Subcutaneous adipose tissue (tissue), 4 donors: ENCODE measurements around the gene CLIP4. TPM values are rescaled to one million over a fixed set of nuclear protein-coding genes. Genes with fewer than 3 reads are reported as not detected.

Source experiments
- total RNA-seq, 4 donors: library from RNA; depleted of rRNA; stranded (reverse); fragments of >200 nt; gene quantifications; one replicate each; pipeline ENCODE4 v1.1.0, GENCODE V29; 2016
- TF ChIP-seq, protein P1 (sequence below): fragments of 450-650 bp; IDR thresholded peaks from one replicate; pipeline ENCODE4 v1.5.1; 2016; ENCODE audit warnings: low read depth, mild to moderate bottlenecking, control low read depth, antibody characterized with exemption, moderate library complexity

The CLIP4 gene
- total RNA-seq, 4 donors from 2014 or later, result 59.3 to 103 (median 96.6) TPM

- TF ChIP-seq, protein P1, sequence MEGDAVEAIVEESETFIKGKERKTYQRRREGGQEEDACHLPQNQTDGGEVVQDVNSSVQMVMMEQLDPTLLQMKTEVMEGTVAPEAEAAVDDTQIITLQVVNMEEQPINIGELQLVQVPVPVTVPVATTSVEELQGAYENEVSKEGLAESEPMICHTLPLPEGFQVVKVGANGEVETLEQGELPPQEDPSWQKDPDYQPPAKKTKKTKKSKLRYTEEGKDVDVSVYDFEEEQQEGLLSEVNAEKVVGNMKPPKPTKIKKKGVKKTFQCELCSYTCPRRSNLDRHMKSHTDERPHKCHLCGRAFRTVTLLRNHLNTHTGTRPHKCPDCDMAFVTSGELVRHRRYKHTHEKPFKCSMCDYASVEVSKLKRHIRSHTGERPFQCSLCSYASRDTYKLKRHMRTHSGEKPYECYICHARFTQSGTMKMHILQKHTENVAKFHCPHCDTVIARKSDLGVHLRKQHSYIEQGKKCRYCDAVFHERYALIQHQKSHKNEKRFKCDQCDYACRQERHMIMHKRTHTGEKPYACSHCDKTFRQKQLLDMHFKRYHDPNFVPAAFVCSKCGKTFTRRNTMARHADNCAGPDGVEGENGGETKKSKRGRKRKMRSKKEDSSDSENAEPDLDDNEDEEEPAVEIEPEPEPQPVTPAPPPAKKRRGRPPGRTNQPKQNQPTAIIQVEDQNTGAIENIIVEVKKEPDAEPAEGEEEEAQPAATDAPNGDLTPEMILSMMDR, result no peak
Measured at GRCh38 chr2:29160184-29160583, 45.0 kb downstream of the CLIP4 start.

DNA sequence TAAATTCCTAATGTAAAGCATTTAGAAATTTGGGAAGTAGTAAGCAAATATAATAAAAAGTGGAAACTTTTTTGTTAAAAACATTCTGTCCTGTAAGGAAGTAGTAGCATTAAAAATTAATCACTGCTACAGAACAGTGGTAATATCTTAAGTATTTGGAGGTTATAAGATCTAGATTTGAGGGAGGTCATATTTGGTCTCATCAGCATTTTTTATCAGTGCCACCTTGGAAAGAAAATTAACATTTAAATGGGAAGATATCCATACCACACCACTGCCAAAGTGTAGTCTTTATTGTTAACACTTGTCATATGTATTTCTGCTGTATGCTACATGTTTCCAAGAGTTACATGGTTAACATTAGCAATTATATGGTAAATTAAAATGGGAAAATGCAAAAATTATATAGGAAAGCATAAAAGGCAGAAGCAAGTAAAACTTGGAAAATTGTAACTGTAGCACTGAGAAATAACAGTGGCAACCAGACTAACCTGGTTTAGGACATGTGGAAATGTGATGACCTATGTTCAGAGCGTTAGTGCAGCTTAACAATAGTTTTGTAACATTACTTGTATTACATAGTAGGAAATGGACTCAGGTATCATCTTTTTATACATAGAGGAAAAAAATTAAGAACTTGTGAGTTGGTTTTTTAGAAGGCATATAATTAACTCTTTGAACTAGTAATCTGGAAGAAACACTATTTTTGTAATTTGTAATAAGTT is 47.2 kb downstream of the CLIP4 start:
- TF ChIP-seq, protein P1, result no peak

- TF ChIP-seq, protein P1, result no peak
Measured at GRCh38 chr2:29164091-29164846, 49.1 kb downstream of the CLIP4 start.

GRCh38 chr2:29165362-29166241 is 50.4 kb downstream of the CLIP4 start:
- TF ChIP-seq, protein P1, result no peak

DNA sequence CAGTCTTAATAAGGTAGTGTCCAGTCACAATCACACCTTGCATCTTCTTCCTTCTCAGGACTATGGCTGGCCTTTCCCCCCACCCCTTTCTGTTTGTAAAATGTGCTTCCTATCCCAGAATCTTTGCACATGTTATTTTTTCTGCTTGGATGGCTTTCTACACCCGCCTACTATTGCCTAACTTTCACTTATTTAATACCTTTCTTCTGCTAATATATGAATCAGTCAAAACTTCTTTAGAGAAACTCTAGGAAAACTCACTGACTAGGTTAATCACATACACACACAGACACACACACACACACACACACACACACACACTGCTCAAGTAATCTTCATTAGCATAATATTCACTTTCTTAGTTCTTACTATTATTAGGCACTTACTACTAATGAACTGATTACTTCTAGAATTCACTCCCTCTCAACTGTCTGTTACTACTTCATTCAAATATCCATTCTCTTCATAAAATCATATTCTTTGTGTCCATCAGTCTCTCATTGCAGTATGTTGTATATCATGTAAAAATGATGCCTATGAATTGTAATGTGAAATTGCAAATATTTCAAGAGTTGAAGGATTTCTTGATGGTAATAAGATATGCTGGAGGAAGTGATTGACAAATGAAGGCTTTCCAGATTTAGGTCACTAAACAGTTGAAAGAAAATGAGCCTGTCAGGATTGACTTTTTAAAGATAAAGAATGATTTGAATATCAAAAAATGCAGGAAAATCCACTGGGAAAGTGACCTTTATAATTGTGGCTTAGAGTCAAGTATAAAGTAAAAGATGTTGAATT is 51.2 kb downstream of the CLIP4 start:
- TF ChIP-seq, protein P1, result no peak

GRCh38 chr2:29174937-29175336 is 59.7 kb downstream of the CLIP4 start:
- TF ChIP-seq, protein P1, result no peak
